PC-9 (cell line): Measurements from ENCODE around the gene GRHL1.

Source experiments
- CTCF ChIP-seq: fragments of 200-600 bp; sonication (generic); conservative IDR thresholded peaks from 2 replicates; pipeline ENCODE4 v1.6.1; 2017; ENCODE audit warnings: mixed run types, antibody characterized with exemption, mild to moderate bottlenecking, moderate library complexity
- EZH2 ChIP-seq: fragments of 200-600 bp; sonication (generic); IDR thresholded peaks from 2 replicates; pipeline ENCODE4 v1.8.0; 2017; ENCODE audit warnings: antibody characterized with exemption, low read depth

- TF ChIP-seq CTCF (no peak), EZH2 (no peak)
Measured at GRCh38 chr2:9993488-9994165, 42.1 kb downstream of the GRHL1 start.
